Measurements from ENCODE around the gene KRTAP10-2. TPM values are rescaled to one million over a fixed set of nuclear protein-coding genes. Genes with fewer than 3 reads are reported as not detected.

KRTAP10-2 gene
- total and polyA plus RNA-seq, 3 donors from 2014 or later, result not detected

DNA sequence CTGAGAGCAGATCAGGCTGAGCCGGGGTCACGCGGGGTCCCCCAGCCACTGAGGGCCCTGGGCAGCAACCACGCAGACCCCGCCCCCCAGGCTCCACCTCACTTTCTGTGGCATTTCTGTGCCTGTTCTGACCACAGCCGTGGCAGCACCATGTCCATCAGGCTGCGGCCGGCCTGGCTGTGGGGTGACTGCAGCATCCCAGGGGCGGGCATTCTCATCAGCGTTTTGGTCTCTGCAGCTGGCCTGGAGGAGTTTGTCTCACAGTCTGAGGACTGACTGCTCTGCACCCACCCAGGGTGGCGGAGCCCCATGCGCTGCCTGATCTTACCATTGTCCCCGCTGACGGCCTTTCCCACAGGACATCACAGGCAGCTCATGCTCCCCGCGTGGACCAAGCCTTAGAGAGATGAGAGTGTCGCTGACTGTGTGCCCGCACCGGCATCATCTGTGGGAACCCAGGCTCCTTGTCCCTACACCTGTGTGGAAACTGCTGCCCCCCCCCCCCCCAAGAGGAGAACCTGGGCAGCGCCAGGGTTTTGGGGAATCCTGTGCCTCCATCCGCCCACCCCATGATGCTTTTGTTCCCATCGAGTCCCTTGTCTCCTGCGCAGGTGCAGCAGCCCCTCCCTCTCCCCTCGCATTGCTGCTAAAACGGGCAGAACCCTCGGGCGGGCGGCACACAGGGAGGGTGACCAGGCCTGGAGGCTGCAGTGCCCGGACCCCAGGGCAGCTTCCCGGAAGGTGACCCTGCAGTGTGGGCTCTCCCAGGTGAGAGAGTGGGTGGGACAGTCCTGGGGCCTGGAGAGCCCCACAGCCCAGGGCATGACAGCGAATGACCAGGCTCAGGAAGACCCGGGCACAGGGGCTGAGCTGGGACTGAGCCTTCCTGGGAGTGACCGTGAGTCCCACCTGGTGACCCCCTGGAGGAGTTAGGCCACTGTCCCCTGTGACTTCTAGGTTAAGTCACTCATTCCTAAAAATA is 13.1 kb downstream of the KRTAP10-2 start:
- Histone ChIP-seq H3K36me3 (ENCODE audit: low read depth, missing control alignments) (no peaks in the 10 kb centered on the region), H3K27me3 (no peaks in the 10 kb centered on the region), H3K4me1 (no peaks in the 10 kb centered on the region), H3K4me3 (no peak overlapping the region), H3K9me3 (no peaks in the 10 kb centered on the region), H3K27ac (no peak overlapping the region)
- 91 to 94% methylated on average over 25 to 33 of the region's 33 CpGs for WGBS, 2 donors
- no peak for DNase-seq
- TF ChIP-seq POLR2A (IDR thresholded peaks at IDR 0.05), result no peak
- TF ChIP-seq, protein P1, sequence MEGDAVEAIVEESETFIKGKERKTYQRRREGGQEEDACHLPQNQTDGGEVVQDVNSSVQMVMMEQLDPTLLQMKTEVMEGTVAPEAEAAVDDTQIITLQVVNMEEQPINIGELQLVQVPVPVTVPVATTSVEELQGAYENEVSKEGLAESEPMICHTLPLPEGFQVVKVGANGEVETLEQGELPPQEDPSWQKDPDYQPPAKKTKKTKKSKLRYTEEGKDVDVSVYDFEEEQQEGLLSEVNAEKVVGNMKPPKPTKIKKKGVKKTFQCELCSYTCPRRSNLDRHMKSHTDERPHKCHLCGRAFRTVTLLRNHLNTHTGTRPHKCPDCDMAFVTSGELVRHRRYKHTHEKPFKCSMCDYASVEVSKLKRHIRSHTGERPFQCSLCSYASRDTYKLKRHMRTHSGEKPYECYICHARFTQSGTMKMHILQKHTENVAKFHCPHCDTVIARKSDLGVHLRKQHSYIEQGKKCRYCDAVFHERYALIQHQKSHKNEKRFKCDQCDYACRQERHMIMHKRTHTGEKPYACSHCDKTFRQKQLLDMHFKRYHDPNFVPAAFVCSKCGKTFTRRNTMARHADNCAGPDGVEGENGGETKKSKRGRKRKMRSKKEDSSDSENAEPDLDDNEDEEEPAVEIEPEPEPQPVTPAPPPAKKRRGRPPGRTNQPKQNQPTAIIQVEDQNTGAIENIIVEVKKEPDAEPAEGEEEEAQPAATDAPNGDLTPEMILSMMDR (IDR thresholded peaks at IDR 0.05), result no peak
- intact Hi-C loops (cut with DNase I; ENCODE audit: low total_unique reads), result no loop called here

DNA sequence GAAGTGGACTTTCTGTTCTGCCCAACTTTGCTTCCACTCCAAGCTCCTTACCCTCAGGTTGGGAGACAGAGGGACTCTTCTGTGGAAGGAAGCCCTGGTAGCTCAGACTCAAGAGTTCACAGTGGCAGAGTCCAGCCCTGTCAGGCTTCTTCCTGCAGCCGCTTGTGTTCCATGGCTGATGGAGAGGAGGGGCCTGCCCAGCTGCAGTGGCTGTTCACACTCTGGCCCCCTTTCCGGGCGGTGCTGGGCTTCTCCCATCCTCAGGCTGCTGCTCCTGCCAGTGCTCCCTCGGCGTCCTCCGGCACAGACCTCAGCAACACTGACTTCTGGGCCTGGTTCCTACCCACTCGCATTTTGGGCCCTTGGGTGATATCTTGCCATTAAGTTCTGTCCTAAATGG is 15.3 kb downstream of the KRTAP10-2 start:
- Histone ChIP-seq H3K36me3 (ENCODE audit: low read depth, missing control alignments) (no peaks in the 10 kb centered on the region), H3K9me3 (no peaks in the 10 kb centered on the region), H3K4me3 (no peak overlapping the region), H3K27ac (no peak overlapping the region), H3K4me1 (no peaks in the 10 kb centered on the region), H3K27me3 (no peaks in the 10 kb centered on the region)
- TF ChIP-seq POLR2A (IDR thresholded peaks at IDR 0.05), result no peak
- TF ChIP-seq, protein P1 (IDR thresholded peaks at IDR 0.05), result no peak
- DNase-seq, result no peak
- 46 to 53% methylated on average over 7 of the region's 7 CpGs for WGBS, 2 donors
- intact Hi-C loops (cut with DNase I; ENCODE audit: low total_unique reads), result no loop called here

DNA sequence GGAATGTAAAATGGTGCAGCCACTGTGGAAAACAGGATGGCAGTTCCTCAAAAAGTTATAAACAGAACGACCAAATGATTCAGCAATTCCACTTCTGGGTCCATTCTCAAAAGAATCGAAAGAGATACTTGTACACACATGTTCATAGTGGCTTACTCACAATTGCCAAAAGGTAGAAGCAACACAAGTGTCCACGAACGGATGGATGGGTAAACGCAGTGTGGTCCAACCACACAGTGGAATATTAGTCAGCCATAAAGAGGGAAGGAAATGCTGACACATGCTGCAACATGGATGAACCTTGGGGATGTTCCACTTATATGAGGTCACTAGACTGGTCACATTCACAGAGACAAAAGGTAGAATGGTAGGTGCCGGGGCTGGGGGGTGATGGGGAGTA is 16.6 kb downstream of the KRTAP10-2 start:
- Histone ChIP-seq H3K36me3 (ENCODE audit: low read depth, missing control alignments) (no peaks in the 10 kb centered on the region), H3K27ac (no peak overlapping the region), H3K9me3 (no peaks in the 10 kb centered on the region), H3K4me3 (no peak overlapping the region), H3K27me3 (no peaks in the 10 kb centered on the region), H3K4me1 (no peaks in the 10 kb centered on the region)
- intact Hi-C loops (cut with DNase I; ENCODE audit: low total_unique reads), result no loop called here
- DNase-seq, result no peak
- WGBS, 2 donors, result 88 to 92% methylated on average over 6 of the region's 6 CpGs
- TF ChIP-seq, protein P1 (IDR thresholded peaks at IDR 0.05), result no peak
- TF ChIP-seq POLR2A (IDR thresholded peaks at IDR 0.05), result no peak

DNA sequence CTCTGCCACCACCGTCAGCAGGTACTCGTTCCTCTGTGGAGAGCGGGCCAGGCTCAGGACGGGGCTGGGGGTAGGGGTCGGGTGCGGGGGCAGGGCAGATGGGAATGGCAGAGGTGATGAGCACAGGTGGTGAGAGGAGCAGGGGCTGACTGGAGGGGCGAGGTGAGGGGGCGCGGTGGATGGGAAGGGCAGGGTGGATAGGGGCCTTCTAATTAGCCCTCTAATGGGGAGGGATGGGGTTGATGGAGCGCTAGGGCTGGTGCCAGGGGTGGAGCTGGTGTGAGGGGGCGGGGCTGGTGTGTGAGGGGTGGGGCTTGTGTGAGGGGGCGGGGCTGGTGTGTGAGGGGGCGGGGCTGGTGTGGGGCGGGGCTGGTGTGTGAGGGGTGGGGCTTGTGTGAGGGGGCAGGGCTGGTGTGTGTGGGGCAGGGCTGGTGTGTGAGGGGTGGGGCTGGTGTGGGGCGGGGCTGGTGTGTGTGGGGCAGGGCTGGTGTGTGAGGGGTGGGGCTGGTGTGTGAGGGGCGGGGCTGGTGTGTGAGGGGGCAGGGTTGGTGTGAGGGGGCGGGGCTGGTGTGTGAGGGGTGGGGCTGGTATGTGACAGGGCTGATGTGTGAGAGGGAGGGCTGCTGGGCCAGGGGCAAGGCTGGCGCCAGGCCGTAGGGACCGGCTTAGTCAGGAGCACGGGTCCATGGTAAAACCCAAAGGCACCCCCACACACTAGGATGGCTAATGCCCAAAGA is 17.2 kb downstream of the KRTAP10-2 start:
- Histone ChIP-seq H3K27me3 (no peaks in the 10 kb centered on the region), H3K4me3 (no peak overlapping the region), H3K36me3 (ENCODE audit: low read depth, missing control alignments) (no peaks in the 10 kb centered on the region), H3K4me1 (no peaks in the 10 kb centered on the region), H3K9me3 (no peaks in the 10 kb centered on the region), H3K27ac (no peak overlapping the region)
- no peak for TF ChIP-seq POLR2A (IDR thresholded peaks at IDR 0.05)
- TF ChIP-seq, protein P1 (IDR thresholded peaks at IDR 0.05), result no peak
- WGBS, 2 donors, result 88 to 93% methylated on average over 17 of the region's 21 CpGs
- intact Hi-C loops (cut with DNase I; ENCODE audit: low total_unique reads), result no loop called here
- no peak for DNase-seq
